ENCODE results near the gene NEURL1B. TPM values are rescaled to one million over a fixed set of nuclear protein-coding genes. Genes with fewer than 3 reads are reported as not detected.

NEURL1B gene
- polyA plus RNA-seq, 1 of the 3 experiments (the other 2 are of a cell fraction): 2.8 TPM

DNA sequence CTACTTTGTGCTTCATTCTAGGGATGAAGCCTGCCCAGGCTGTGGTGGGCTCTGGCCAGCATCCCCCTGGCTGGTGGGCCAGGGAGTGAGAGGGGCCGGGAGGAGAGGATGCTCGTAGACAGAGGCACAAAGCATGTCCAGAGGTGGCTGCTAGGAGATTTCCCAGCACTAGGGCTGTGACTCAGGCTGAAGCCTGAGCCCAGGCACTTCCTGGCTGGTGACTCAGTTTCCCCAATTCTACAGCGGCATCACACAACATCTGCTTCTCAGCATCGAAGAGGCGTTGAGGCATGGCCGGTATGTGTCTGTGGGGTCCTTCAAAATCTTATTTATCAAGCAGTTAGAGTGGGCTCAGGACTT lies 74.3 kb downstream of the NEURL1B start:
- no peak for DNase-seq

DNA sequence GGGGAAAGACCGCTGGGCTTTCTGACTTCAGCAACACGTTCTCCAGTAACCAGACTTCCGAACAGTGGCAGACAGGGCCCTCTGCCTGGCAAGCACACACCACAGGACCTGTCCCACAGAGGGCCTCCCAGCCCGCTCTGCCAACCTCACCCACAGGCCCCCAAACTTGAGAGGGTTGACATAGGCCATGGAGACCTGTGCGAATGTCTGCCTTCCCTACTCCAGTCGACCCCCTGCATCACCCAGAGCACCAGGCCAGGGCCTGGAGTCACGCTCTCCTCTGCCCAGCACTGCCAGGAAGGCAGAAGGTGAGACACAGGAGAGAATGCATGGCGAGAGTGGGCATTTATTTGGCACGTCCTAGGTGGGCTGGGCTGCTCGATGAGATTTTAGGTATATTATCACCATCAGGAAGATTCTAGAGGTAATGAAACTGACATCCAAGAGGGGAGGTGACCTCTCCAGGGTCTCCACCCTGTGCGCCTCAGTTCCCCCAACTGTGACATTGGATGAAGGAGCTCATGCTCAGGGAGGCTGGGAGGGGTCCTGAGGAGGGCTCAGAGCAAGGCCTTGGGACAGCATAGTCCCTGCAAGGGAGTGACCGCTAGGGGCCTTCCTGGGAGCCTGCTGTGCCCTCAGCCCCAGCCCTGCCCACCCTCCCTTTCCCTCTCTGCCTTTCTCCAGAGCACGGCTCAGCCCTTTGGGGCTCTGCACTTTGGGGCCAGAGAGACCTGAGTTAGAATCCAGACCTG lies 75.0 kb downstream of the NEURL1B start:
- Histone ChIP-seq H3K36me3 (replicated peaks in 1 of 2; ENCODE audit: control insufficient read depth in 1 of 2, insufficient read depth in 2 of 2, low read length in 1 of 2) (no peaks in the 10 kb centered on the region), H3F3A (replicated peaks; ENCODE audit: insufficient read depth) (no peaks in the 10 kb centered on the region), H3K4me3 (ENCODE audit: low read depth in 2 of 2, low read length in 1 of 2) (no peak overlapping the region), H3K4me1 (ENCODE audit: control insufficient read depth in 1 of 2, insufficient read depth in 2 of 2, low read depth in 1 of 2, low read length in 1 of 2) (peaks cover 0 to 12% of the 10 kb centered on the region in 2 experiments; a peak in 1 of 4 replicates), H3K79me2 (ENCODE audit: insufficient read depth) (no peaks in the 10 kb centered on the region), H3K27me3 (ENCODE audit: insufficient read depth) (no peaks in the 10 kb centered on the region), H3K9ac (no peak overlapping the region), H4K20me1 (ENCODE audit: insufficient read depth) (no peaks in the 10 kb centered on the region), H3K9me2 (no peaks in the 10 kb centered on the region), H3K4me2 (no peak overlapping the region), H3K27ac (ENCODE audit: low read depth in 2 of 2, low read length in 1 of 2) (no peak overlapping the region), H2AFZ (ENCODE audit: low read depth) (no peak overlapping the region), H3K9me3 (no peaks in the 10 kb centered on the region)
- CTCF ChIA-PET: interaction anchor here (0.6 to 2.5 kb wide), 43 partner anchors 9 to 589 kb away, joined by 3 to 74 read pairs (median 5); partner anchors contain the start of gene DUSP1
- 65% methylated on average over 7 of the region's 13 CpGs for WGBS (ENCODE audit: low lambda C conversion rate)
- no peak for TF ChIP-seq SIN3A (IDR thresholded peaks at IDR 0.05; ENCODE audit: borderline replicate concordance, low read depth, low read length)
- no peak for TF ChIP-seq MAX (IDR thresholded peaks at IDR 0.05; ENCODE audit: low read depth)
- TF ChIP-seq TCF12 (IDR thresholded peaks at IDR 0.05): no peak
- TF ChIP-seq, protein P1, sequence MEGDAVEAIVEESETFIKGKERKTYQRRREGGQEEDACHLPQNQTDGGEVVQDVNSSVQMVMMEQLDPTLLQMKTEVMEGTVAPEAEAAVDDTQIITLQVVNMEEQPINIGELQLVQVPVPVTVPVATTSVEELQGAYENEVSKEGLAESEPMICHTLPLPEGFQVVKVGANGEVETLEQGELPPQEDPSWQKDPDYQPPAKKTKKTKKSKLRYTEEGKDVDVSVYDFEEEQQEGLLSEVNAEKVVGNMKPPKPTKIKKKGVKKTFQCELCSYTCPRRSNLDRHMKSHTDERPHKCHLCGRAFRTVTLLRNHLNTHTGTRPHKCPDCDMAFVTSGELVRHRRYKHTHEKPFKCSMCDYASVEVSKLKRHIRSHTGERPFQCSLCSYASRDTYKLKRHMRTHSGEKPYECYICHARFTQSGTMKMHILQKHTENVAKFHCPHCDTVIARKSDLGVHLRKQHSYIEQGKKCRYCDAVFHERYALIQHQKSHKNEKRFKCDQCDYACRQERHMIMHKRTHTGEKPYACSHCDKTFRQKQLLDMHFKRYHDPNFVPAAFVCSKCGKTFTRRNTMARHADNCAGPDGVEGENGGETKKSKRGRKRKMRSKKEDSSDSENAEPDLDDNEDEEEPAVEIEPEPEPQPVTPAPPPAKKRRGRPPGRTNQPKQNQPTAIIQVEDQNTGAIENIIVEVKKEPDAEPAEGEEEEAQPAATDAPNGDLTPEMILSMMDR (IDR thresholded peaks at IDR 0.05): no peak
- no peak for TF ChIP-seq JUND (IDR thresholded peaks at IDR 0.05)
- no peak for TF ChIP-seq FOSL2 (IDR thresholded peaks at IDR 0.05; ENCODE audit: borderline replicate concordance, low read depth)
- POLR2A ChIA-PET: interaction anchor here (1.2 to 2.0 kb wide), 2 partner anchors 55 to 217 kb away, joined by 4 to 8 read pairs; partner anchors contain the start of gene DUSP1
- no peak for DNase-seq

More for the DNA sequence above, 74.3 kb downstream of the NEURL1B start:
- 83% methylated on average over 6 of the region's 6 CpGs for WGBS (ENCODE audit: low lambda C conversion rate)
- Histone ChIP-seq H3K27ac (ENCODE audit: low read depth in 2 of 2, low read length in 1 of 2) (no peak overlapping the region), H3K4me3 (ENCODE audit: low read depth in 2 of 2, low read length in 1 of 2) (no peak overlapping the region), H3K27me3 (ENCODE audit: insufficient read depth) (no peaks in the 10 kb centered on the region), H2AFZ (ENCODE audit: low read depth) (no peak overlapping the region), H3K4me1 (ENCODE audit: control insufficient read depth in 1 of 2, insufficient read depth in 2 of 2, low read depth in 1 of 2, low read length in 1 of 2) (peaks cover 0 to 12% of the 10 kb centered on the region in 2 experiments; a peak in 1 of 4 replicates), H3K79me2 (ENCODE audit: insufficient read depth) (no peaks in the 10 kb centered on the region), H3F3A (replicated peaks; ENCODE audit: insufficient read depth) (no peaks in the 10 kb centered on the region), H4K20me1 (ENCODE audit: insufficient read depth) (no peaks in the 10 kb centered on the region), H3K9me2 (no peaks in the 10 kb centered on the region), H3K9me3 (no peaks in the 10 kb centered on the region), H3K36me3 (replicated peaks in 1 of 2; ENCODE audit: control insufficient read depth in 1 of 2, insufficient read depth in 2 of 2, low read length in 1 of 2) (no peaks in the 10 kb centered on the region), H3K9ac (no peak overlapping the region), H3K4me2 (no peak overlapping the region)
- POLR2A ChIA-PET: interaction anchor here (1.2 to 2.4 kb wide), 2 partner anchors 50 to 56 kb away, joined by 5 to 12 read pairs; partner anchors contain the start of gene DUSP1
- TF ChIP-seq JUND (IDR thresholded peaks at IDR 0.05): no peak
- no peak for TF ChIP-seq RCOR1 (IDR thresholded peaks at IDR 0.05; ENCODE audit: low read length)
- TF ChIP-seq, protein P2, sequence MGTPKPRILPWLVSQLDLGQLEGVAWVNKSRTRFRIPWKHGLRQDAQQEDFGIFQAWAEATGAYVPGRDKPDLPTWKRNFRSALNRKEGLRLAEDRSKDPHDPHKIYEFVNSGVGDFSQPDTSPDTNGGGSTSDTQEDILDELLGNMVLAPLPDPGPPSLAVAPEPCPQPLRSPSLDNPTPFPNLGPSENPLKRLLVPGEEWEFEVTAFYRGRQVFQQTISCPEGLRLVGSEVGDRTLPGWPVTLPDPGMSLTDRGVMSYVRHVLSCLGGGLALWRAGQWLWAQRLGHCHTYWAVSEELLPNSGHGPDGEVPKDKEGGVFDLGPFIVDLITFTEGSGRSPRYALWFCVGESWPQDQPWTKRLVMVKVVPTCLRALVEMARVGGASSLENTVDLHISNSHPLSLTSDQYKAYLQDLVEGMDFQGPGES (IDR thresholded peaks at IDR 0.05; ENCODE audit: low read depth, low read length): no peak
- no peak for TF ChIP-seq USF2 (IDR thresholded peaks at IDR 0.05; ENCODE audit: borderline replicate concordance, low read depth, low read length)
- TF ChIP-seq, protein P3, sequence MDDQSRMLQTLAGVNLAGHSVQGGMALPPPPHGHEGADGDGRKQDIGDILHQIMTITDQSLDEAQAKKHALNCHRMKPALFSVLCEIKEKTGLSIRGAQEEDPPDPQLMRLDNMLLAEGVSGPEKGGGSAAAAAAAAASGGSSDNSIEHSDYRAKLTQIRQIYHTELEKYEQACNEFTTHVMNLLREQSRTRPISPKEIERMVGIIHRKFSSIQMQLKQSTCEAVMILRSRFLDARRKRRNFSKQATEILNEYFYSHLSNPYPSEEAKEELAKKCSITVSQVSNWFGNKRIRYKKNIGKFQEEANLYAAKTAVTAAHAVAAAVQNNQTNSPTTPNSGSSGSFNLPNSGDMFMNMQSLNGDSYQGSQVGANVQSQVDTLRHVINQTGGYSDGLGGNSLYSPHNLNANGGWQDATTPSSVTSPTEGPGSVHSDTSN (IDR thresholded peaks at IDR 0.05): no peak
- no peak for TF ChIP-seq TCF12 (IDR thresholded peaks at IDR 0.05)
- TF ChIP-seq YY1 (IDR thresholded peaks at IDR 0.05; ENCODE audit: low read depth): no peak
- TF ChIP-seq EP300 (IDR thresholded peaks at IDR 0.05; ENCODE audit: borderline replicate concordance in 1 of 2, low read depth in 1 of 2, low read length in 1 of 2): no peak
- CTCF ChIA-PET: interaction anchor here (0.7 to 10.8 kb wide), 37 partner anchors 9 to 533 kb away, joined by 3 to 508 read pairs (median 5); partner anchors contain the start of genes DUSP1 and RPL26L1
